ENCODE data around the gene NUDT16L1.

- no peak for TF ChIP-seq POLR2A (IDR thresholded peaks at IDR 0.05)
- TF ChIP-seq CTCF (IDR thresholded peaks at IDR 0.05) = no peak
- TF ChIP-seq EP300 (IDR thresholded peaks at IDR 0.05) = no peak
These were observed 737 bp downstream of the NUDT16L1 start for GRCh38 chr16:4693956-4694641.
